AG09309 (cell line): ENCODE data around the gene FLVCR2.

ENCODE experiments used
- DNase-seq: peaks from one replicate; pipeline ENCODE4 v3.0.0-alpha.2; 2010; ENCODE audit warnings: low read depth
- H3K4me3 ChIP-seq: 2 replicates; pipeline ENCODE4 v1.5.1; 2011; ENCODE audit warnings: mild to moderate bottlenecking, low read depth, low read length, moderate library complexity; ENCODE audit not compliant: control insufficient read depth
- TF ChIP-seq, protein P1 (sequence below): IDR thresholded peaks from 2 replicates; pipeline ENCODE4 v1.5.1; 2011; ENCODE audit warnings: mild to moderate bottlenecking, low read depth, low read length, inconsistent platforms; ENCODE audit not compliant: insufficient read depth, control insufficient read depth; ENCODE audit errors: missing control alignments

The FLVCR2 gene

DNA sequence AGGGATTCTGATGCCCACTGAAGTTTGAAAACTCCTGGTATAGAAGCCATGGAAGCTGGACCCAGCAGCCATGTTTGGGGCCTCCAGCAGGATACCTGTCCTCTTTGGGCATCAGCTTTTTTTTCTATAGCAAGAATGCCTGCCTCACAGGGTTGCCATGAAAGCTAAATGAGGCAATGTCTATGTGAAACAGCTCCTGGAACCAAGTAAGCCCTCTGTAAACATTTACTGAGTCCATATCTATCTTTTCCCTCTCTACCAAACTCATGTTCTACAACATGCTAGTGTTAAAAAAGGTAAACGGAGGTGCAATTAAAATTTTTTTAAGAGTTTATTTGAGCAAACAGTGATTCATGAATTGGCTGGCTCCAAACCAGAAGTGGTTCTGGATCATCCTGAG, 28.6 kb downstream of the FLVCR2 start:
- no peak for DNase-seq
- H3K4me3 ChIP-seq, result no peak overlapping the region
- TF ChIP-seq, protein P1, sequence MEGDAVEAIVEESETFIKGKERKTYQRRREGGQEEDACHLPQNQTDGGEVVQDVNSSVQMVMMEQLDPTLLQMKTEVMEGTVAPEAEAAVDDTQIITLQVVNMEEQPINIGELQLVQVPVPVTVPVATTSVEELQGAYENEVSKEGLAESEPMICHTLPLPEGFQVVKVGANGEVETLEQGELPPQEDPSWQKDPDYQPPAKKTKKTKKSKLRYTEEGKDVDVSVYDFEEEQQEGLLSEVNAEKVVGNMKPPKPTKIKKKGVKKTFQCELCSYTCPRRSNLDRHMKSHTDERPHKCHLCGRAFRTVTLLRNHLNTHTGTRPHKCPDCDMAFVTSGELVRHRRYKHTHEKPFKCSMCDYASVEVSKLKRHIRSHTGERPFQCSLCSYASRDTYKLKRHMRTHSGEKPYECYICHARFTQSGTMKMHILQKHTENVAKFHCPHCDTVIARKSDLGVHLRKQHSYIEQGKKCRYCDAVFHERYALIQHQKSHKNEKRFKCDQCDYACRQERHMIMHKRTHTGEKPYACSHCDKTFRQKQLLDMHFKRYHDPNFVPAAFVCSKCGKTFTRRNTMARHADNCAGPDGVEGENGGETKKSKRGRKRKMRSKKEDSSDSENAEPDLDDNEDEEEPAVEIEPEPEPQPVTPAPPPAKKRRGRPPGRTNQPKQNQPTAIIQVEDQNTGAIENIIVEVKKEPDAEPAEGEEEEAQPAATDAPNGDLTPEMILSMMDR, result no peak

DNA sequence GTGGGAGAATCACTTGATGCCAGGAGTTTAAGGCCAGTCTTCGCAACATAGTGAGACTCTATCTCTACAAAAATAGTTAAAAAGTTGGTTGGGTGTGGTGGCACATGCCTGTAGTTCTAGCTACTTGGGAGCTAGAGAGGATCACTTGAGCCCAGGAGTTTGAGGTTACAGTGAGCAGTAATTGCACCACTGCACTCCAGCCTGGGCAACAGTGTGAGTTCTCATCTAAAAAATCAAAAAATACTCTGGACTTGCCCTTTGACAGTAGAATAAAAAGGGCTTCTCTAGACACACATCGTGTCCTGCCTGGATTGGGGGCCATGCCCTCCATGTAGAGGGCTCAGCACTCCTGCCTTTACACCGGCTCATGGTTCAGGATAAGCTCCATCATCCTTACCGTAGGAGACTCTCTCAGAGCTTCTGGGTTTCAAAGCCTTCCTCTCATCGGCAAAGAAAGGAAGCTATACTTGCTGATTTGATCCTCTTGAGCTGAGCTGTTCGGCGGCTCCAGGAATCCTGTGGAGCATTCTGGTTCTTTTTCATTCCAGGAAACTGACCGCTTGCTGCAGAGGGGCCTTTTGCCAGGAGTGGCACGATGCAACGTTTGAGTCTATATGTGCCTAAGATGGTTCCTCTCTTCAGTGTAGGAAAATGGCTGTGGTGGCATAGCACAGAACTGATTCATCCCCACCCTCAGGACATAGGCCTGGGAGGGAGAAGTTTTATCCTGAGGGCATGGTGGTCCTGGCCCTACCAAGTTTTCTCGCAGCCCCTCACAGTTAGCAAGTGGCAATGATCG, 29.6 kb downstream of the FLVCR2 start:
- H3K4me3 ChIP-seq, result no peak overlapping the region
- no peak for DNase-seq
- TF ChIP-seq, protein P1, result no peak

DNA sequence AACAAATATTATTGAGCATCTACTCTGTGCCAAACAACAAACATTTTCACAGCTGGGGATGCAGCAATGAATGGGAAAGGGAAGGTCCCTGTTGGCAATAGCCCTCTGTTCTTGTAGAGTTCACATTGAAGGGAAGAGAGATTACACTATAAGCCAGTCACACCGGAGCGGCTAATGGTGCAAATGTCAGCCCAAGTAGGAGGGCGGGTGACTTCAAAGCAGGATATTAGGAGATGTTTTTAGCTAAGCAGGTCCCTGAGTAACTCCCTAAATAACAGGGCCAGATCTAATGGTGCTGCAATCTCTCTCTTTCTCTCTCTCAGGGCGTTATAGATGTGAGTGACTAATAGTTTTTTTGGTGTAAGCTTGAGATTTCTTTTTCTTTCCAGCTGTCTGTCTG, 30.7 kb downstream of the FLVCR2 start:
- TF ChIP-seq, protein P1, result no peak
- no peak for DNase-seq
- no peak overlapping the region for H3K4me3 ChIP-seq

DNA sequence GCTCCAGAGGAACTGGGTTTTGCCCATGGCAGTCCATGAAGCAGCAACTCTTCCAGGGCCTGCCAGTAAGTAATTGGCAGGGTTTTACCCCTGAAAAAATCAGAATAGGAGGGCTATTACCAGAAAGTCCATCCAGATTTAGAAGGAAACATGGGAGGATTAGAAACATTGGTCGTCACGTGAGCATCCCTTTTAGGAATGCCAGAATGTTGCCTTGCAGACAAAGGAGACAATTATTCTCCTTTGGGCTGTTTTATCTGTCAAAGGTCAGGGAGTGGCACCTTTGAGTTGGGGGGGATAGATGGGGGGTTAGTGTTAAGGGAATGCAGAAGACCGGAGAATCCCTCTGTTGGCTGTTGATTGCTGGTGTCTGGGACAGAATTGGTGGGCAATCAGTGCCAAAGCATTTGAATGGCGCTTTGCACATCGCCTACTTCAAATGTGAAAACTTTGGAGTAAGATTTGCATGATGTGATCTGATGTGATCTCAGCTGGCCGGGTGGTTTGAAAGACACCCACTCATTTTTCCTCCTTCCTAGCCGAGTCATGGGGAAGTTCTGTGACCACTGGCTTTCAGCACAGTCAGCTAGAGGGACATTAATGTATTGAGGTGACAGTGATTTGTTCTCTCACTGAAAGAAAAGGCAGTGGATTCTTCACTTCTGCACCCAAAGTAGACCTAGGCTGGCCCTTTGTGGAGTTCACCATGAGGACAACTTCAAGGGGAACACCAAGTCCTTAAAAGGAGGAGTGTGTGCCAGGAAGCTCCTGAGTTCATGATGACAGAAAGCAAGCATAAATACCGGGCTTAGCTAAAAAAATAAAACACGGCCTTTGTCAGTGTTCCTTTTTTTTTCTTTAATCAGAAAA, 31.4 kb downstream of the FLVCR2 start:
- TF ChIP-seq, protein P1, result no peak
- H3K4me3 ChIP-seq, result no peak overlapping the region
- no peak for DNase-seq

DNA sequence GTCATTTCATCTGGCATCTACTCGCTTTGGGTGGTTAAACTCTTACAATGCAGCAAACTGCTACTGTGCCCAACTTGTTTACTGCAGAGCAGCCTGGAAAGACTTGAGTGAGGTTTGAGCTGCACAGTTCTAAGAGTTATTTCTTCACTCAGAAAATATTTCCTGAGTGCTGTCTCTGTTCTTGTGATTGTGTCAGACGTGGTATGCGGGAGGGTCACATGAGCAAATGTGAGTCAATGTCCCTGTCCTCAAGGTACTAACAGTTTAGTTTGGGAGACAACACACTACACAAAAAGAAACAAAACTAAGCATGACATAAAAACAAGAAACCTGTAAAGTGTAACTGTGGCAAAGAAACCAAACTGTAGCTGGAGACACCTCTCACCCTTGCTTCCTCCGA, 32.4 kb downstream of the FLVCR2 start:
- DNase-seq, result no peak
- no peak overlapping the region for H3K4me3 ChIP-seq
- TF ChIP-seq, protein P1, result no peak

DNA sequence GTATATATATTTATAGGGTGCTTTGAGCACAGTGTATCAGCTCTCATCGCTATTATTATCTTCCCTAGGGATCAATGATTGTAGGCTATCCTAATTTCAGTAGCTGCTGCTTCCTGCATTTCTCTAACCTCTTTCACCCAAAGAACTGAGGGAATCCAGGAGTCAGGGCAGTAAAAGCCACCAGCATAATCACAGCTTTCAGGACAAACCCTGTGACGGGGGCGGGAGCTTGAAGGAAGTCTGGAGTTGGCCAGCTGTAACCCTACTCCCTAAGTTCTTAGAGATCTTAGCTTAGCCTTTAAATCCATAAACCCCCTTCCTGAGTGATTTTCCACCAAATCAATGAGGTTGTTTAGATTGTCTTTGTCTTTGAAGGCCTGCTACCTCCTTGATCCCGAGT, 33.7 kb downstream of the FLVCR2 start:
- H3K4me3 ChIP-seq, result no peak overlapping the region
- DNase-seq, result no peak

More for the DNA sequence above, 33.7 kb downstream of the FLVCR2 start:
- TF ChIP-seq, protein P1, result no peak
